ENCODE data around the gene LPP. TPM values are rescaled to one million over a fixed set of nuclear protein-coding genes. Genes with fewer than 3 reads are reported as not detected.

LPP gene
- total RNA-seq, 1 donor from 2014 or later: 222 TPM

GRCh38 chr3:188861842-188862744, 708.1 kb downstream of the LPP start:
- Mint-ChIP-seq H3K27me3 (ENCODE audit: low read depth, unreplicated experiment) (no peaks in the 10 kb centered on the region), H3K9me3 (ENCODE audit: unreplicated experiment) (no peaks in the 10 kb centered on the region), H3K36me3 (ENCODE audit: low read depth, unreplicated experiment) (no peaks in the 10 kb centered on the region), H3K27ac (ENCODE audit: unreplicated experiment) (peak overlapping the region; percentile 87), H3K4me3 (ENCODE audit: unreplicated experiment) (no peak overlapping the region), H3K4me1 (ENCODE audit: low read depth, unreplicated experiment) (peaks cover 21% of the 10 kb centered on the region)
- Histone ChIP-seq H2AFZ (ENCODE audit: low read depth, low read length) (no peak overlapping the region), H4K20me1 (ENCODE audit: insufficient read depth, low read length) (peaks cover 16% of the 10 kb centered on the region), H3K27me3 (ENCODE audit: insufficient read depth, low read length) (no peaks in the 10 kb centered on the region), H3K9ac (ENCODE audit: low read length) (no peak overlapping the region), H3K4me1 (ENCODE audit: insufficient read depth, low read length) (peaks cover 5% of the 10 kb centered on the region), H3K4me2 (ENCODE audit: low read length) (peak overlapping the region; percentile 4), H3K79me2 (ENCODE audit: insufficient read depth, low read length) (peaks cover 8% of the 10 kb centered on the region), H3K9me3 (ENCODE audit: insufficient read depth, low read depth, low read length) (no peaks in the 10 kb centered on the region), H3K4me3 (ENCODE audit: insufficient read depth, low read depth, low read length) (no peak overlapping the region), H3K27ac (ENCODE audit: low read depth, low read length) (no peak overlapping the region), H3K36me3 (ENCODE audit: insufficient read depth, low read length) (peaks cover 10% of the 10 kb centered on the region)
- DNase-seq (ENCODE audit: low read depth) (peak; percentile 72), FAIRE-seq (peak; percentile 9)
- TF ChIP-seq CTCF (IDR thresholded peaks at IDR 0.05; ENCODE audit: insufficient read depth, low read depth, low read length): no peak
- no peak for TF ChIP-seq EZH2 (IDR thresholded peaks at IDR 0.05; ENCODE audit: insufficient read depth, low read length)

GRCh38 chr3:188863999-188864406, 710.0 kb downstream of the LPP start:
- Histone ChIP-seq H3K4me1 (ENCODE audit: insufficient read depth, low read length) (peaks cover 5% of the 10 kb centered on the region), H3K27me3 (ENCODE audit: insufficient read depth, low read length) (no peaks in the 10 kb centered on the region), H3K9ac (ENCODE audit: low read length) (no peak overlapping the region), H3K9me3 (ENCODE audit: insufficient read depth, low read depth, low read length) (no peaks in the 10 kb centered on the region), H3K4me2 (ENCODE audit: low read length) (no peak overlapping the region), H2AFZ (ENCODE audit: low read depth, low read length) (no peak overlapping the region), H3K27ac (ENCODE audit: low read depth, low read length) (no peak overlapping the region), H3K4me3 (ENCODE audit: insufficient read depth, low read depth, low read length) (no peak overlapping the region), H3K36me3 (ENCODE audit: insufficient read depth, low read length) (peaks cover 10% of the 10 kb centered on the region), H3K79me2 (ENCODE audit: insufficient read depth, low read length) (peaks cover 8% of the 10 kb centered on the region), H4K20me1 (ENCODE audit: insufficient read depth, low read length) (peaks cover 22% of the 10 kb centered on the region)
- DNase-seq (ENCODE audit: low read depth): peak; percentile 86
- Mint-ChIP-seq H3K27me3 (ENCODE audit: low read depth, unreplicated experiment) (no peaks in the 10 kb centered on the region), H3K4me3 (ENCODE audit: unreplicated experiment) (no peak overlapping the region), H3K9me3 (ENCODE audit: unreplicated experiment) (no peaks in the 10 kb centered on the region), H3K4me1 (ENCODE audit: low read depth, unreplicated experiment) (peaks cover 21% of the 10 kb centered on the region), H3K36me3 (ENCODE audit: low read depth, unreplicated experiment) (peaks cover 7% of the 10 kb centered on the region), H3K27ac (ENCODE audit: unreplicated experiment) (no peak overlapping the region)
- TF ChIP-seq CTCF (IDR thresholded peaks at IDR 0.05; ENCODE audit: insufficient read depth, low read depth, low read length): no peak
- TF ChIP-seq EZH2 (IDR thresholded peaks at IDR 0.05; ENCODE audit: insufficient read depth, low read length): no peak
- peak; percentile 68 for FAIRE-seq
